NCI-H774 (cell line): Measurements from ENCODE around the gene RAD21L1.

Experiments
- DNase-seq: peaks from one replicate; lab custom pipeline; 2025; lab: John Stamatoyannopoulos, UW

RAD21L1 gene

GRCh38 chr20:1225783-1226654, at the start of gene RAD21L1:
TSS of gene RAD21L1 (plus strand) at chr20:1226044. CDS start at chr20:1228454, 2,410 bp downstream.
- DNase-seq = peak; percentile 66

GRCh38 chr20:1177680-1178079, 48.2 kb upstream of the RAD21L1 start:
- DNase-seq = no peak

- no peak for DNase-seq
These were observed 47.7 kb upstream of the RAD21L1 start for GRCh38 chr20:1178103-1178502.

- DNase-seq = no peak
These were observed 47.2 kb upstream of the RAD21L1 start for GRCh38 chr20:1178623-1179022.

- no peak for DNase-seq
These were observed 44.9 kb upstream of the RAD21L1 start for GRCh38 chr20:1180949-1181348.

- DNase-seq = no peak
These were observed 43.7 kb upstream of the RAD21L1 start for GRCh38 chr20:1182106-1182505.

- no peak for DNase-seq
These were observed 42.7 kb upstream of the RAD21L1 start for GRCh38 chr20:1183153-1183552.

- DNase-seq = no peak
These were observed 41.6 kb upstream of the RAD21L1 start for GRCh38 chr20:1184260-1184637.

GRCh38 chr20:1184638-1185315, 41.1 kb upstream of the RAD21L1 start, which contains the start of gene TMEM74B:
TSS of gene TMEM74B (minus strand) at chr20:1184981. CDS start at chr20:1183801, 1,180 bp downstream.
- no peak for DNase-seq

GRCh38 chr20:1185316-1185741, 40.5 kb upstream of the RAD21L1 start:
- DNase-seq = no peak

GRCh38 chr20:1185790-1186334, 40.0 kb upstream of the RAD21L1 start:
- DNase-seq = peak; percentile 26

- no peak for DNase-seq
These were observed 39.4 kb upstream of the RAD21L1 start for GRCh38 chr20:1186367-1186991.

- no peak for DNase-seq
These were observed 38.2 kb upstream of the RAD21L1 start for GRCh38 chr20:1187605-1188171.

GRCh38 chr20:1188347-1188746, 37.5 kb upstream of the RAD21L1 start:
- no peak for DNase-seq

- no peak for DNase-seq
These were observed 36.0 kb upstream of the RAD21L1 start for GRCh38 chr20:1189827-1190226.

GRCh38 chr20:1190847-1191246, 35.0 kb upstream of the RAD21L1 start:
- no peak for DNase-seq

- no peak for DNase-seq
These were observed 34.5 kb upstream of the RAD21L1 start for GRCh38 chr20:1191299-1191698.

GRCh38 chr20:1195226-1195625, 30.6 kb upstream of the RAD21L1 start:
- no peak for DNase-seq

- DNase-seq = no peak
These were observed 29.2 kb upstream of the RAD21L1 start for GRCh38 chr20:1196634-1197033.

GRCh38 chr20:1197801-1198200, 28.0 kb upstream of the RAD21L1 start:
- no peak for DNase-seq

GRCh38 chr20:1198751-1199150, 27.1 kb upstream of the RAD21L1 start:
- DNase-seq = no peak
